CD4-positive, alpha-beta memory T cell (primary cell): Measurements from ENCODE around the gene GSTM2. TPM values are rescaled to one million over a fixed set of nuclear protein-coding genes. Genes with fewer than 3 reads are reported as not detected.
"Not testable (repeated sequence)": the region's sequence is repeated elsewhere in the genome, so short reads cannot be mapped to it uniquely, and the experiment has no call there.

Source experiments
- CTCF ChIA-PET: fragments of 350-600 bp; sonication (Branson Sonifier 250); formaldehyde crosslinking; loops from one replicate; lab custom pipeline; 2021; ENCODE audit warnings: inconsistent platforms; ENCODE audit not compliant: partially characterized antibody; lab: Charles Lee
- POLR2A ChIA-PET: fragments of 350-600 bp; sonication (Branson Sonifier 250); formaldehyde crosslinking; loops from one replicate; lab custom pipeline; 2021; ENCODE audit not compliant: partially characterized antibody; lab: Charles Lee
- DNase-seq, 5 donors: peaks; one replicate each; pipeline versions ENCODE4 v3.0.0 to v3.0.0-alpha.2; 2020 to 2022; ENCODE audit warnings: mixed read lengths in 1 of 5
- H3K27ac ChIP-seq: one replicate; pipeline ENCODE4 v1.7.0; 2013; ENCODE audit warnings: low read depth, low read length
- H3K27me3 ChIP-seq: 2 replicates; pipeline ENCODE4 v1.7.0; 2013; ENCODE audit warnings: mild to moderate bottlenecking, low read length, moderate library complexity; ENCODE audit not compliant: insufficient read depth
- H3K36me3 ChIP-seq: 2 replicates; pipeline ENCODE4 v1.7.0; 2013; ENCODE audit warnings: mild to moderate bottlenecking, low read length, moderate library complexity; ENCODE audit not compliant: insufficient read depth
- H3K4me1 ChIP-seq: 2 replicates; pipeline ENCODE4 v1.7.0; 2013; ENCODE audit warnings: mild to moderate bottlenecking, low read length, moderate library complexity; ENCODE audit not compliant: insufficient read depth
- H3K4me3 ChIP-seq, 2 donors: one replicate each; pipeline ENCODE4 v1.7.0; 2013; ENCODE audit warnings: low read length in 2 of 2, mild to moderate bottlenecking in 1 of 2
- H3K9me3 ChIP-seq, 2 donors: one replicate each; pipeline ENCODE4 v1.7.0; 2013; ENCODE audit warnings: low read length in 2 of 2, control low read depth in 1 of 2; ENCODE audit not compliant: control insufficient read depth in 1 of 2
- H3K27ac Mint-ChIP-seq, 7 donors: one replicate each; pipeline ENCODE4 v1.8.0; 2020 to 2021; ENCODE audit warnings: mixed read lengths in 7 of 7, mild to moderate bottlenecking in 6 of 7, inconsistent platforms in 3 of 7, moderate library complexity in 3 of 7
- H3K27me3 Mint-ChIP-seq, 2 donors: one replicate each; pipeline ENCODE4 v1.8.0; 2020 to 2021; ENCODE audit warnings: mixed read lengths in 2 of 2
- H3K36me3 Mint-ChIP-seq, 2 donors: one replicate each; pipeline ENCODE4 v1.8.0; 2020 to 2021; ENCODE audit warnings: mixed read lengths in 2 of 2, inconsistent platforms in 1 of 2, mild to moderate bottlenecking in 1 of 2
- H3K4me1 Mint-ChIP-seq, 4 donors: one replicate each; pipeline ENCODE4 v1.8.0; 2020 to 2021; ENCODE audit warnings: mixed read lengths in 4 of 4, mild to moderate bottlenecking in 1 of 4
- H3K4me3 Mint-ChIP-seq, 8 donors: one replicate each; pipeline ENCODE4 v1.8.0; 2020 to 2021; ENCODE audit warnings: mixed read lengths in 8 of 8, mild to moderate bottlenecking in 7 of 8, moderate library complexity in 6 of 8, inconsistent platforms in 3 of 8
- H3K9me3 Mint-ChIP-seq, 8 donors: one replicate each; pipeline ENCODE4 v1.8.0; 2020 to 2021; ENCODE audit warnings: mixed read lengths in 8 of 8, mild to moderate bottlenecking in 5 of 8, inconsistent platforms in 3 of 8, moderate library complexity in 1 of 8
- intact Hi-C: fragments of 100-400 bp; cut with micrococcal nuclease; formaldehyde crosslinking; loops from one replicate; pipeline ENCODE4 v1.15.1; 2023
- polyA plus RNA-seq, 2 donors: library from polyadenylated mRNA; unstranded; fragments of 300-500 nt; fragmentation: Illumina TruSeq; gene quantifications; one replicate each; pipeline ENCODE4 v1.2.3, GENCODE V29; 2021
- total RNA-seq, 2 experiments: library from RNA; stranded (reverse); gene quantifications; one replicate each; pipeline ENCODE4 v1.2.3, GENCODE V29; 2021

GSTM2 gene
- total and polyA plus RNA-seq, 4 experiments from 2014 or later: 11.8 to 31.4 (median 22.5) TPM

DNA sequence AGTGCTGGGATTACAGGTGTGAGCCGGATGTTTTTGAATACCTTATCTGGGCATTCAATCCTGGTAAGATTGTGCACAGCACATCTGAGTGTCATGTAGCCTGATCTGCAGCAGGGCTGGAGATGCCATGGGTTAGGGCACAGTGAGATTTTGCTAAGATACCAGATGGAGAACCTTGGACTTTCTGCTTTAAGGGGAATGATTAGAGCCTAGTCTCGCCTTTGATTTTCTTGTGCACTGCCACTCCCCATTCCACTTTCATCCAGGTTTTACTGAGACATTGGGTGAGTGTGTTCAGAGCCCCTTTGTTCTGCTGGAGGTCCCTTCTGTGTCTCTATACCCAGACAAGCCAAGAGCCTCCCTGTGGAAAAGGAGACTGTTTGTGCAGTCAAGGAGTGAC, 6.0 kb downstream of the GSTM2 start:
- H3K4me1 Mint-ChIP-seq: peaks cover 4 to 14% (median 7%) of the 10 kb centered on the region in 4 donors
- H3K27ac Mint-ChIP-seq, DNase-seq, H3K27me3 Mint-ChIP-seq, H3K4me1 ChIP-seq, H3K9me3 ChIP-seq, intact Hi-C loops, CTCF ChIA-PET, H3K27me3 ChIP-seq, POLR2A ChIA-PET, H3K27ac ChIP-seq, H3K36me3 Mint-ChIP-seq, H3K36me3 ChIP-seq, H3K4me3 ChIP-seq, H3K4me3 Mint-ChIP-seq, H3K9me3 Mint-ChIP-seq: not testable (repeated sequence)

DNA sequence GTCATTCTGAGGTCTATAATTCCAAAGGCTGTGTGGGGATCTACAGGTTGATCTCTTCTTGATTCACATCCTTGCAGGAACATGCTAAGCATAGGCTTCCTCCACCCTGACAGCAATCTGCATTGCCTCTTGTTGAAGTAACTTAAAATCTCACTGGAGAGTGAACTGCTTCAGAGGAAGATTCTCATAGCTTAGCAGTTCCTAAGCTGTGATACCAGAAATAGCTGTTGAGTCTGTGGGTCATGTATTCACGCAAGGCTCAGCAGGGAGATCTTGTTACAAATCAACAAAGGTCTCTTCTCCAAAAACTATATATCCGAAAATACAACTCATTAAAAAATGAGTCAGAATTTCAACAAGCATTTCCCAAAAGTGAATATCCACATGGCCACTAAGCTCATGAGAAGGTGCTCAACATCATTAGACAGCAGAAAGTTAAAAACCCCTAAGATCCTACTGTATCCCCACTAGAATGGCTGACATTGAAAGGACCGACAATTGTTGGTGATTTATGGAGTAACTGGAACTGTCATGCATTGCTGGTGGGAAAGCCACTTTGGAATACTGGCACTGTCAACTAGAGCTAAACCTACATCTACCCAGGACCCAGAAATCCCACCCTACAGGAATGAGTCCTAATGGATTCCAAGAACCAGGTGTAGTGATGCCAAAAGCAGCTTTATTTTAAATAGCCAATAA, 9.0 kb downstream of the GSTM2 start:
- H3K27me3 Mint-ChIP-seq, POLR2A ChIA-PET, intact Hi-C loops, H3K9me3 ChIP-seq, H3K36me3 ChIP-seq, H3K36me3 Mint-ChIP-seq, H3K9me3 Mint-ChIP-seq, H3K4me1 ChIP-seq, H3K27me3 ChIP-seq, H3K4me1 Mint-ChIP-seq, H3K4me3 Mint-ChIP-seq, H3K27ac ChIP-seq, H3K4me3 ChIP-seq: not testable (repeated sequence)
- CTCF ChIA-PET: interaction anchor here (0.6 kb wide), 1 partner anchor 37 kb away, joined by 3 read pairs; no protein-coding TSS in a partner anchor
- H3K27ac Mint-ChIP-seq: peak overlapping the region in 1 of 7 donors; percentile 48
- DNase-seq: peak in 1 of 5 donors; percentile 13

DNA sequence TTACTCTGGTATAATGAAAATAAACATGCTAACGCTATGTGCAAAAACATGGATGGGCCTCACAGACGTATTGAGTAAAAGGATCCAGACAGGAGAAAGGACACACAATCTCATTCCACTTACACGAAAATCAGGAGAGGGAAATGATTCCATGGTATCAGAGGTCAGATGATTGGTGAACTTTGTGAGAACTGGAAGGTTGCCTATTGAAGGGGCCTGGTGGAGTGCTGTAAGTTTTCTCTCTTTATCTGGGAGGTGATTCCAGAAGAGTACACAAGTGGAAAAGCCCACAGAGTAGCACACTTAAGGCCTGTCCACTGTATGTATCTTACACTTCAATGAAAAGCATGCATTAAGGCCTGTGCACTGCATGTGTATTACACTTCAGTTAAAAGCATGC, 9.6 kb downstream of the GSTM2 start:
- POLR2A ChIA-PET: no interaction called here
- H3K36me3 Mint-ChIP-seq: no peaks in the 10 kb centered on the region
- Histone ChIP-seq H3K4me3 (no peak overlapping the region), H3K9me3 (no peaks in the 10 kb centered on the region), H3K27ac (no peak overlapping the region), H3K27me3 (no peaks in the 10 kb centered on the region), H3K36me3 (no peaks in the 10 kb centered on the region), H3K4me1 (no peaks in the 10 kb centered on the region)
- intact Hi-C loops: no loop called here
- no peak for DNase-seq
- no peak overlapping the region for H3K4me3 Mint-ChIP-seq
- H3K9me3 Mint-ChIP-seq: no peaks in the 10 kb centered on the region
- CTCF ChIA-PET: no interaction called here
- no peaks in the 10 kb centered on the region for H3K4me1 Mint-ChIP-seq
- no peaks in the 10 kb centered on the region for H3K27me3 Mint-ChIP-seq
- H3K27ac Mint-ChIP-seq: peak overlapping the region in 1 of 7 donors; percentile 75

DNA sequence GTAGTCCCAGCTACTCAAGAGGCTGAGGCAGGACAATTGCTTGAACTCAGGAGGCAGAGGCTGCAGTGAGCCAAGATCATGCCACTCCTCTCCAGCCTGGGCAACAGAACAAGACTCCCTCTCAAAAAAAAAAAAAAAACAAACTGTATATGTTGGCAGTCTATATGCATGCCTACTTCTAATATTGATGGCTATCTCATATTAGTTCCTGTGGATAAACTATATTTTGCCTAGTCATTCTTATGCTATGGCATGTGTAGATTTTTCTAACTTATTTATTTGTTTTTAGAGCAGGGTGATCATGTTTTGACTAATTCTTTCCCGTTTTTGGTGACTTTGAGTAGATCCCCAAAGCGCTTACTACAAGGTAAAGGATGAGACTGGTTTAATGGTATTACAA, 10.8 kb downstream of the GSTM2 start:
- POLR2A ChIA-PET, H3K4me1 ChIP-seq, H3K9me3 ChIP-seq, H3K27ac Mint-ChIP-seq, H3K27me3 Mint-ChIP-seq, H3K27ac ChIP-seq, DNase-seq, H3K36me3 Mint-ChIP-seq, H3K27me3 ChIP-seq, H3K4me3 ChIP-seq, H3K4me1 Mint-ChIP-seq, H3K4me3 Mint-ChIP-seq, H3K9me3 Mint-ChIP-seq, H3K36me3 ChIP-seq, CTCF ChIA-PET, intact Hi-C loops: not testable (repeated sequence)

DNA sequence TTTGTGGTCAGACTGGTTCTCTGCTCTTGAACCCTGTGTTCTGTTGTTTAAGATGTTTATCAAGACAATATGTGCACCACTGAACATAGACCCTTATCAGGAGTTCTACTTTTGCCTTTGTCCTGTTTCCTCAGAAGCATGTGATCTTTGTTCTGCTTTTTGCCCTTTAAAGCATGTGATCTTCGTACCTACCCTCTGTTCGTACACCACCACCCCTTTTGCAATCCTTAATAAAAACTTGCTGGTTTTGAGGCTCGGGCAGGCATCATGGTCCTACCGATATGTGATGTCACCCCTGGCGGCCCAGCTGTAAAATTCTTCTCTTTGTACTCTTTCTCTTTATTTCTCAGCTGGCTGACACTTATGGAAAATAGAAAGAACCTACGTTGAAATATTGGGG, 16.9 kb downstream of the GSTM2 start:
- H3K4me3 ChIP-seq, DNase-seq, H3K36me3 Mint-ChIP-seq, H3K4me3 Mint-ChIP-seq, CTCF ChIA-PET, H3K27ac ChIP-seq, H3K9me3 ChIP-seq, H3K27ac Mint-ChIP-seq, H3K36me3 ChIP-seq, H3K27me3 ChIP-seq, H3K27me3 Mint-ChIP-seq, H3K9me3 Mint-ChIP-seq, intact Hi-C loops, POLR2A ChIA-PET, H3K4me1 ChIP-seq: not testable (repeated sequence)
- H3K4me1 Mint-ChIP-seq: peaks cover 0 to 17% (median 9%) of the 10 kb centered on the region in 4 donors

DNA sequence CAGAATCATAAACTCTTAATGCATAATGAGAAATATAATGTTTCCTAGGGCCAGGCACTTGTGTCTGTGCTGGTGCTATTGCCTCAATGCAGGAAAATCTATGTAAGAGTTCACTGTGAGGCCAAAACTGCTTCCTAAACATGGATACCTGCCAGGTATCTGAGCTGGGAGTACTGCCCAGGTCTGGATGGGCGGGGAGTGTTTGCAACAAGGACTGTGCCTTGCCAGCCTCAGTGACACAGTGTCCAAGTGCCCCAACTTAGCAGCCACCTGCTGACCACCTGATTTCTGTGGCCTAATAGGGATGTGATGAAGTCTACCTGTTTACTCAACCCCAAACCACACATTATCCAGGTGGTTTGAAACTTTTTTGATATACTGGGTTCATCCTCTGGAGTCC, 17.5 kb downstream of the GSTM2 start:
- H3K27ac ChIP-seq, H3K27ac Mint-ChIP-seq, CTCF ChIA-PET, POLR2A ChIA-PET, H3K36me3 Mint-ChIP-seq, H3K27me3 Mint-ChIP-seq, H3K4me3 Mint-ChIP-seq, H3K9me3 ChIP-seq, H3K4me3 ChIP-seq, H3K9me3 Mint-ChIP-seq, DNase-seq, intact Hi-C loops, H3K36me3 ChIP-seq, H3K27me3 ChIP-seq, H3K4me1 ChIP-seq: not testable (repeated sequence)
- peaks cover 0 to 18% (median 10%) of the 10 kb centered on the region in 4 donors for H3K4me1 Mint-ChIP-seq

DNA sequence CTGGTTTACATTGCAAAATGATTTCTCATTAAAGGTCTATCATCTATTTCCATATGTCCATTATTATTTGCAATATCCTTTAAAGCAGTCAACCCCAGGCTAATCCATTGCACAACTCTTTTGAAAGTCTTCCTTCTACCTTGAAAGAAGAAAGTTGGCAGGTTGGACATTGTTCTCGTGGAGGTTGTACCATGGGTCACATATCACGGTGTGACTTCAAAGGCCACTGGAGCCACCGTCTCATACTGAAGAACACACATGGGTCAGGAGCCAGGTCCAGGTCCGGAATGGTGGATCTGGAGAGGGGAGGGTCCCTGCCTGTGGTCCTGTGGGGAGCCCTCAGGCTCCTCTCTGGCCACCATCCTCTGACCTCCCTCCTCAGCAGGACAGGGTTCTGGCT, 18.0 kb downstream of the GSTM2 start:
- peaks cover 0 to 18% (median 11%) of the 10 kb centered on the region in 4 donors for H3K4me1 Mint-ChIP-seq
- H3K27ac ChIP-seq, H3K36me3 Mint-ChIP-seq, H3K4me1 ChIP-seq, H3K4me3 ChIP-seq, H3K27me3 Mint-ChIP-seq, H3K27ac Mint-ChIP-seq, H3K9me3 Mint-ChIP-seq, DNase-seq, CTCF ChIA-PET, POLR2A ChIA-PET, H3K27me3 ChIP-seq, H3K4me3 Mint-ChIP-seq, H3K9me3 ChIP-seq, H3K36me3 ChIP-seq, intact Hi-C loops: not testable (repeated sequence)
